Kidney tubule cell (primary cell): Measurements from ENCODE around the gene DDX43.
A peak's percentile ranks its signal among the peaks of the same experiment; 100 is the strongest.
"Not testable (repeated sequence)": the region's sequence is repeated elsewhere in the genome, so short reads cannot be mapped to it uniquely, and the experiment has no call there.

ENCODE experiments used
- DNase-seq: peaks from one replicate; pipeline ENCODE4 v3.0.0-alpha.2; 2018; ENCODE audit warnings: low spot score

Gene DDX43

DNA sequence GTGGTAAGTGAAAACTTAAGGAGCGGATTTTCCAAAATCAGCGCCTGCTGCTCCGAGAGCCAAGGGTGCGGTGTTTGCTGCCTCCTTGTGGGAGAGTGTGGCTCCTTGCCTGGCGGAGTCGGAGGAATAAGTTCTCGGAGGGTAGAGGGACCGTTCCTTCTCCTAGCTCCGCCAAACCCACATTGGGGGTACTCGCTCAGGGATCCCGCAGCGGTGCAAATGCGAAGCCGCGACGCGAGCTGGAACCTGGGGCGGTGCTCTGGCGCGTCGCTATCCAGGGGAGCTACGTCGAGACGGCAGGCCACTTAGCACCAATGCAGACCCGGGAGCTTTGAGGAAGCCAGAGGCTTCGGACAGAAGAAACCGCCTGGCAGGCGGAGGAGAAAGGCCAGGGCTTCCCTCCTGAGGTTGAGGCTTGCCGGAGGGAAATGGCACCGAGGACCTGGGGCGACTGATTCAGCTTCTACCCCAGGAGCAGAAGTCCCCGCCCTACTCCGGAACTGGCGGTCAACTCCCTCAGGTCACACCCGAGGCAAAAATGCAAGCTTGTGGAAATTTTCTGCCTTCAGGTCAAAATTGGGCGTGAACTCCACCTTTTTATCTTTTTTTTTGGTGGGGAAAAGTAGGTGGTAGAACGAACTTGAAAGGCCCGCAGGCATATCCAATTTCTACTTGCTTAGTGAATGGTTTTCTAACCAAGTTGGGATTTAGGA lies 5.7 kb upstream of the DDX43 start:
- DNase-seq: peak; percentile 69

DNA sequence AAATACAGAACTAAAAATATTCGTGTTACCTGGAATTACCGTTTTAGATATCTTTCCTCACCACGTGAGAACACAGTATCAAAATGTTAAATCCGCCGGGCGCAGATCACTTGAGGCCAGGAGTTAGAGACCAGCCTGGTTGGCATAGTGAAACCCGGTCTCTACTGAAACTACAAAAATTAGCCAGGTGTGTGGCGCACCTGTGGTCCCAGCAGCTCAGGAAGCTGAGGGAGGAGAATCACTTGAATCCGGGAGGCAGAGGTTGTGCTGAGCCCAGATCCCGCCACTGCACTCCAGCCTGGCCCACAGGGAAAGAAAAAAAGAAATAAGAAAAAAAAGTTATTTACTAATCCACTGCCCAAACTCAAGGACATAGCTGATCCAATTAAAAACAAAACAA lies 4.8 kb upstream of the DDX43 start:
- no peak for DNase-seq

DNA sequence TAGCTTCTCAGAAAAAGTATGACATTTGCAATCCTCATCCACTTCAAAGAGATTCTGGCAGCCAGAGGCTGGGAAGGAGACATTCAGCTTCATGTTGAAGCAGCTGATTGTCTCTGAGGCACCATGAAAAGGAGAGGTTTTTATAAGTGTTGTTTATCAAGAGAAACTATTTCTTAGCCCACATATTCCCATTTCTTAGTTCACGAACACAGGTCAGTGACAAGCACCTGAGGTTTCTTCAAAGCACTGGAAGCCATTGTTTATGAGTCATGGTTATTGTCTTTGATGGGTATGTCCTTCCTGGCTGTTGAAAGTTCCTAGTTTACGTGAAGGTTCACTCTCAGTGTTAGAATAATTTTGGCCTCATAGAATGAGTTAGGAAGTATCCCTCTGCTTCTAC lies 3.0 kb upstream of the DDX43 start:
- no peak for DNase-seq

DNA sequence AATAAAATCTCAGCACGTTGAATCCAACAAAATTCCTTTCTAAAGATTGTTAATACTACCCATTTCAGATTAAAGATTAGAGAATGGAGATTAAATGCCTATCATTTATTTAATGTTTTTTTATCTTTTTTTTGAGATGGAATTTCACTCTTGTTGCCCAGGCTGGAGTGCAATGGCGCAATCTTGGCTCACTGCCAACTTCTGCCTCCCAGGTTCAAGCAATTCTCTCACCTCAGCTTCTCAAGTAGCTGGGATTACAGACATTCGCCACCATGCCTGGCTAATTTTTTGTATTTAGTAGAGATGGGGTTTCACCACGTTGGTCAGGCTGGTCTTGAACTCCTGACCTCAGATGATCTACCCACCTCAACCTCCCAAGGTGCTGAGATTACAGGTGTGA lies 2.4 kb upstream of the DDX43 start:
- DNase-seq: not testable (repeated sequence)

DNA sequence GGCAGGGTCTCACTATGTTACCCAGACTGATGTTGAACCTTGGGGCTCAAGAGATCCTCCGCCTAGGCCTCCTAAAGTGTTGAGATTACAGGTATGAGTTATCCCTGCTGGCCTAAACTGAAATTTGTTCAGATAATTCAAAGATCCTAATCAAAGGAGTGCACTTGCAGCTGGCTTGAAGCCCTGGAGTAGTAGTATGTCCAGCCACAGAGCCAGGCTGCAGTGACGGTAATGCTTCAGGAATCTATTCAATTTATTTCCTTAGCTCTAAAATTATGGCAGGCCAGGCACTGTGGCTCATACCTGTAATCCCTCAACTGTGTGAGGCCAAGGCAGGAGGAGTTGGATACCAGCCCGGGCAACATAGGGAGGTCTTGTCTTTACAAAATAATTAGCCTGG lies 1.4 kb upstream of the DDX43 start:
- peak; percentile 39 for DNase-seq

DNA sequence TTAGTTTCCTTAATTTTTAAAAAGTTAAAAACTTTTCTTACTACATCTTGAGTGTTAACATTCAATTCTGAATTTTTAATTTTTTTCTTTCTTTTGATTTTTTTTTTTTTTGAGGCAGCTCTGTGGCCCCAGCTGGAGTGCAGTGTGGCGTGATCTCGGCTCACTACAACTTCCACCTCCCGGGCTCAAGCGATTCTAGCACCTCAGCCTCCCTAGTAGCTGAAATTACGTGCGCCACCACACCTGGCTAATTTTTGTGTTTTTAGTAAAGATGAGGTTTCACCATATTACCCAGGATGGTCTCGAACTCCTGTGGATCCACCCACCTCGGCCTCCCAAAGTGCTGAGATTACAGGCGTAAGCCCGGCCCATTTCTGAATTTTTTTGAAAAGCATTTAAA lies 1.2 kb downstream of the DDX43 start:
- no peak for DNase-seq

DNA sequence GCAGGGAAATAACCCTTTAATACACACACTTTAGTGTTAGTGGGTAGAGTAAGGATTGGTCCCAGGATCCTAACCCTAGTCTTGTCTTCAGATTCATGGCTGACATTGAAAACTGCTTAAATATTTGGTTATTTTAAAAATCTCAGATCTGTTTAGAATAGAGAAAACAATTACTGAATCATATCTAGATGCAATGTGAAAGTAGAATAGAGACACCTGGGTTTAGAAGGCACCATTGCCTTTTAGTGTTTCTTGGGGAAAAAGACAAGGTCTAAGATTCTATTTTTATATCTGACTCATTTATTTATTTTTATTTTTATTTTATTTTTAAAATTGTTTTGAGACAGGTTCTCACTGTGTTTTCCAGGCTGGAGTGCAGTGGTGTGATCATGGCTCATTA lies 6.0 kb downstream of the DDX43 start:
- DNase-seq: no peak

DNA sequence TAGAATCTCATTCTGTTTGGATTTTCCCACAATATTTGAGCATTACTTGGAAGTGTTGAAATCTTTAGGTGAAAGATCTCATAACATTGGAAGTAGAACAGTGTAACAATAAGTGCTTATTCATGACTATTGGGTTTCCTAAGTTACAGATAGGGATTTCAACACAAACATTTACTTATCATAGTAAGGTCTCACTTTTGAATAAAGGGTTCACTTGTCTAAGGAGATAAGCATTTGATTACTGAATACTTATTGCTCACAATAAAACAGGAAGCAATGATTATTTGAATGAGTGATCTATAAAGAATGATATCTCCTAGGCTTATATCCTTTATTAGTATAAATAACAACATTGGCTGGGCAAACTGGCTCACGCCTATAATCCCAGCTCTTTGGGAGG lies 14.8 kb downstream of the DDX43 start:
- no peak for DNase-seq

DNA sequence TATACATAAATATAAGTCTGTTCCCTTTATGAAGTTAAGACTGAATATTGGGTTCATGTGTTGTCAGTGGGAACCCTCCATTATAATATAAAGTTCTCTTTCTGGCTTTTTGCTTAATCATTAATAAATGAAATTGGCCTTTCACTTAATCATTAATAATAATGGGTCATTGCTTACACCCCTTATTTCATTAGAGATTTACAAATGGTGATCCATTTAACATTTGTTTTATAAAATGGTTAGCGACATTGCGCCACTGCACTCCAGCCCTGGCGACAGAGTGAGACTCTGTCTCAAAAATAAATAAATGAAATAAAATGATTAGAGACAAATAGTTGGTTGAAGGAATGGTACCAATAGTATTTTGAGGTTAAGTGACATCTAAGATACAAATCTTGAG lies 18.5 kb downstream of the DDX43 start:
- no peak for DNase-seq

DNA sequence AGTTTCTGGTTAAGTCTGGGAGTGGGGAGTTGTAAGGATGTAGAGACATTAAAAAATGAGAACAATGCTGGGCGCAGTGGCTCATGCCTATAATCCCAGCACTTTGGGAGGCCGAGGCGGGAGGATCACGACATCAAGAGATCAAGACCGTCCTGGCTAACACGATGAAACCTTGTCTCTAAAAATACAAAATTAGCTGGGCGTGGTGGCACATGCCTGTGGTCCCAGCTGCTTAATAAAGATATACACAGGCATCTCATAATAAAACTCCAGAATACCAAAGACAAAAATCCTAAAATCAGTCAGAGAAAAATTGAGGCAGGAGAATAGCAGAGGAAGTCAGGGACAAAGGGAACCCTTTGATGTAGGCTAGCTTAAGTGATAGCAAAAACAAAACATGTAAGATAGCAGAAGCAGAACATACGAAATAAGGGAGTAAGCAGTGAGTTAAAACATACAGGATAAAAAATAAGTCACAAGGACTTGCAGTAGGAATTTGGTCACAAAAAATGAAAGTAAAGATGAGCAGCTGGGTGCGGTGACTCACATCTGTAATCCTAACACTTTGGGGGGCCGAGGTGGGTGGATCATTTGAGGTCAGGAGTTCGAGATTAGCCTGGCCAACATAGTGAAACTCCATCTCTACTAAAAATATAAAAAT lies 23.6 kb downstream of the DDX43 start:
- DNase-seq: no peak

DNA sequence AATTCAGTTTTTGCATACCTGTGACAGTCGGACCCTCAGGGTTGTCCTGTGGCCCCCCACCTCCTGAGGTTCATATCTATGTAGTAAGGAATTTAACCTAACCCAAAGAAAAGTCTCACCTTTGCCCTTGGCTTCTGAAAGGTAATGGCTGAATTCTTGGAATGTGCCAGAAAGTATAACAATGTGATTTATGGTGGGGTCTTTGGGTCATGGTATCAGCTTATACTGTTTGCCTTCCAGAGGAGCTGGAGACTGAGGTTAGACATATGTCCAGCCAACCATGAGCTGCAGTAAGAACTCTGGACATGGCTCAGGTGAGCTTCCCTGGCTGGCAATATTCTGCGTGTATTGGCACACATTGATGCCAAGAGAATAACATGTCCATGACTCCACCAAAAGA lies 26.9 kb downstream of the DDX43 start:
- no peak for DNase-seq

DNA sequence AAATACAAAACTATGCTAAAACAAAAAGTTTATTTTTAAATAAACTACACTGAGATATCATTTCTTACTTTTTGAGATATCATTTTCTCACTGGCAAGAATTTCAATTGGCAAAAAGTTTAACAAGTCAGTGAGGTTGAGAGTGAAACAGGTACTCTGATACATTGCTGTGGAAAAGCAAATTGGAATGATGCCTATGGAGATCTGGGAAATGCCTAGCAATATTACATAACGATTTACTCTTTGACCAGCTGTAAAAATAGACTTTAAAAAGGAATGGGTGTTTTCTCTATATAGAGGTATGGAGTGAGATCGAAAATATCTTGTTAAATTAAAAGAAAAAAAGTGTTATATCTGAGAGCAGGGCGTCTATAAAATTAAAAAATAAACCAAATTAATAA lies 40.6 kb downstream of the DDX43 start:
- no peak for DNase-seq

DNA sequence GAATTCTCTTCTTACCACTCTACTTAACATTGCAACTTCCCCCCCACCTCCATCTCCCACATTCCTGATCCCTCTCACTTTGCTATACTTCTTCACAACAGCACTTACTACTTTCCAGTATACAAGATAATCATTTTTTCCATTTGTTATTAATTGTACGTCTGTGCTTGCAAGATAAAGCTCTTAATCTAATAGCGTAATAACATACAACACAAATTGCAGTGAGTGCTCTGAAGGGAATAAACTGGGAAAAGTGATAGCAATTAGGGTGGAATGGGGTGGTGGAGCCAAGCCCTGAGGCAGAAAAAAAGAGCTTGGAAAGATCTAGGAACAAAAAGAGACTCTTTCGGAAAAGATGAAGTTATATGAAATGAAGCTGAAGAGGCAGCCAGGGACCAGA lies 48.9 kb downstream of the DDX43 start:
- DNase-seq: no peak

DNA sequence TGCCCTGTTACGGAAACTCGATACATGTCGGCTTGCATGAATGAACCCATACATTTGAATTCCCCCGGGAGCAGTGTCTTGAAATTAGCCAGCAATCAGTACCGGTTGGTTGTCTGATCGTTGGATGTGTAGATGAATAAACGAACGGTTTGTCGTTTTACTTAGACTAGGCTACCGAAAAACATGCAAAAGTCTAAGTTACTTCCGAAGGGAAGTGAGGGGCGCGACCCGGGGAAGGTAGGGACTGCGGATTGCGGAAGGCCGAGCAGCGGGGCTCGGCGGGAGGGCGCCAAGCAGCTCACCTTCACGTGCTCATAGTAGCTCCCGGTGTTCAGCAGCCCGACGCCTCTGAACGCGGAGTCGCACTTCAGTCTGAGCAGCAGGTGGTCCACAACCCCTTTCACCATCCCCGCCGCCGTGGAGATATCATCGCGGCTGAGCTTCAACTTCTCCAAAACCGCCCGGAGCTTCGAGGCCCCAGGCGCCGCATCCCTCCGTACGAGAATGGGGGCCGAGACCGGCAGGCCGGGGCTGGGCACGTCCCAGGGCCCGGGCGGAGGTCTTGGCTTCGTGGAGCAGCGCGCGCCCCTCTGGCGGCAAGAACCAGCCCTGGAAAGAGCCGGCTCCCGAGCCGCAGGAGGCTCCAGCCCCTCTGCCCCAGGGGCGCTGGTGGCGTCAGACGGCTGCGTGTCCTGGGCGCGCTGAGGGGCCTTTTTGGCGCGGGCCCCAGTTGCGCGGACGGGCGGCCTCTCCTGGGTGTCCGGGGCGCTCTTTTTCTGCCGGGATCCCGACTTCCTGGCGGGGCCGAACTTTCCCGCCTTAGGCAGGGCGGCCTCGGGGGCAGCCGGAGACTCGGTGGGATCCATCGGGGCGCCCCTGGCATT lies 56.8 kb downstream of the DDX43 start:
- peak; percentile 57 for DNase-seq

DNA sequence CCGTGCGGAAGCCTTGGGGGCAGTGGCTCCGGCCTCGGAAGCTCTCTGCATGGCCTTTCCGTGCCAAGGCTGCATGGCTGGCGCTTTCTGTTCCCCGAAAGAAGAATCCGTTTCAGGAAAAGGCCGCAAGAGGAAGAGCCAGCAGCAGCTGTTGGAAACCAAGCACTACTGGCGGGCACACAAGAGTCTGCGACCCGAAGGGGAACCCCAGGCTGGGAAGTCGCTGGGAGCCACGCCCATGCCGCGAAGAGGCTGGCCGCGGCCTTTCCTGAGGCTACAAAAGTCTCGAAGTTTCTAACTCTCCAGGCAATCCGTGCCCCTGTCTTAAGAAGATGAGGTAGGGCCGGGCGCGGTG lies 57.5 kb downstream of the DDX43 start, which contains the start of gene CGAS:
Gene CGAS, minus strand, starts transcription at position 191 of the 355 bp plus-strand sequence. Its CDS starts 116 bp downstream, at position 75.
- DNase-seq: peak; percentile 79

DNA sequence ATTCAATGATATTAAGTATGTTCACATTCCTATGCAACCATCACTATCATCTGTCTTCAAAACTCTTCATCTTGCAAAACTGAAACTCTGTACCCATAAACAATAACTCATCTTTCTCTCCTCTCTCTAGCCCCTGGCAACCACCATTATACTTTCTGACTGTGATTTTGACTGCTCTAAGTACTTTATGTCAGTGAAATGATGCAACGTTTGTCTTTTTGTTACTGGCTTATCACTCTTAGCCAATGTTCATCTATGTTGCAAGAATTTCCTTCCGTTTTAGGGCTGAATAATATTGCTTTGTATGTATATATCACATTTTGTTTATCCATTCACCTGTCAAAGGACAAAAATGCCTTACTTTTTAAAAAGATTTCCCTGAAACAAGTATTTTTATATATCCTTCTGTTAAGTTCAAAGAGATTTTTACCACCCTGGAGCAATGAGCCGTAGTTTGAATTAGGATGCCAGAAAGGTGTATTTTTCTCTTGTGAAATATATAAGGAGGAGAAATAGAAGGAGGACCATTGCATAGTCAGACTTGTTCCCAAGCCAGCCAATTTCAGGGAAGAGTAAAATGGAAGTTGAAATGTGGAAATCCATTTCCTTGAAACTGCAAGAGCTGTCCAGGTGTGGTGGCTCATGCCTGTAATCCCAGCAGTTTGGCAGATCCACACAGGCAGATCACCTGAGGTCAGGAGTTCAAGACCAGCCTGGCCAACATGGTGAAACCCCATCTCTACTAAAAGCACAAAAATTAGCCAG lies 61.4 kb downstream of the DDX43 start:
- no peak for DNase-seq

DNA sequence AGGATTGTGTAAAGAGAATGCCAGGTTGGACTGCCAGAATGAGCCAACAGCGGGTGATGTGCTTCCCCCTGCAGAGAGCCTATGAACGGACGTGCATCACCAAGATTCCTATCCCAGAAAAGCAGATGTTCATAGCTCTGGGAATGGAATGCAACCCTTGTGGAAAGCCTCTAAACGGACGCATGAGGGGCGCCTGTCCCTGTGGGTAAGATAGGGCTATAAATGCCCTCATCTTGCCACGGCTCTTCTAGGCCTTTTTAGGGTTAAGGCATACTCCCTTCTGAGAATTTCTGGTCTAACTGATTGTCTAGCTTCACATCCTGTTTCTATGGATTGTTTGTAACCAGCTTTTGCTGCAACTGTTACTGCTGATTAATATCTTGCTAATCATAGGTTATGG lies 64.8 kb downstream of the DDX43 start:
- DNase-seq: not testable (repeated sequence)

DNA sequence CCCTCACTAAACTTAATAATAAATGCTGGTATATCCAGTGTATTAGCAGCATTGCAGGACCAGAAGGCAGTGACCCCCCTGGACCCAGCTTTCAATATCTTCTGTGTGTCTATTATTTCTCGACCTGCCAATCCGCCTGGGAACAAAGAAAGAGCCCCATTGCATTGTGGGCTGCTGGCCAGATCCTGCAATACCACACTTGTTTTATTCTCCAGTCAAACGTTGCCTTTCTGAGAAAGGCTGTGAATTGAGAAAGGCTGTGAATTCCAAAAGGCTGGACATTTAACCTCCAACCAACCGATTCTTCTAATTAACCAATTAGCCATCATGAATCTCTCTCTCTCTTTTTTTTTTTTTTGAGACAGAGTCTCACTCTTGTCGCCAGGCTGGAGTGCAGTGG lies 65.4 kb downstream of the DDX43 start:
- no peak for DNase-seq

DNA sequence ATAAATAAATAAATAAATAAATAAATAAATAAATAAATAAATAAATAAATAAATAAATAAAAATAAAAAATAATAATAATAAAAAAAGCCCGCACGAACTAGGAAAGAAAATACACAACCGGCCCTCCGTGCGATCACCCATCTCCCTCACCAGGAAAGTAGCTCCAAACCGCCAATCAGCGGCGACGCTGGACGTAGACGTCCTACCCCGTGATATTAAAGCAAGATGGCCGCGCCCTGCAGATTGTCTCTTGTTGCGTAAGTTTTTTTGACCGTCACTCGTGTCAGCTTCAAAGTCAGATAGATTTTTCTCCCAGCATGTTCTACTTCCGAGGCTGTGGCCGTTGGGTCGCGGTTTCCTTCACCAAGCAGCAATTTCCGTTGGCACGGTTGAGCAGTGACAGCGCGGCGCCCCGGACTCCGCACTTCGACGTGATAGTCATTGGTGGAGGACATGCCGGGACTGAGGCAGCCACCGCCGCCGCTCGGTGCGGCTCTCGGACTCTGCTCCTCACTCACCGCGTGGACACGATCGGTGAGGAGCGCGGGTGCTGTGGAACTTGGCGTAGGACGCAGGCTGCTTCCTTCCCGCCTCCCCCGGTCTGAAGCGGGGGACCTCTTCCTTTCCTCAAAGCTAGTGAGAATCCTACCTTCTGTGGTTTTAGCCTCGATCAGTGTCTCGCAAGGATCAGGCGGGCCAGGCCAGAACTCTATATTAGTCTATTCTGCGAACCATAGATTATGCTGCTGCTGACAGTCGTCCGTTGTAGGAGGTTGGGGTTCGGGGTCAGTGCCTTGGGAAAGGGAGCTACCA lies 67.1 kb downstream of the DDX43 start, which contains the start of gene MTO1:
Gene MTO1, plus strand, starts transcription at position 201 of the 814 bp plus-strand sequence. Its CDS starts 118 bp downstream, at position 319.
- DNase-seq: peak; percentile 91
